Sigmoid colon (tissue), 3 donors: ENCODE data around the gene STAMBPL1.

Experiments used
- CTCF ChIP-seq, 4 experiments: fragments of 450-650 bp in 3 of 4; fragments of 200-600 bp in 1 of 4; IDR thresholded peaks; one replicate each; pipeline ENCODE4 v1.5.1; 2016 to 2019; ENCODE audit warnings: antibody characterized with exemption in 4 of 4, mild to moderate bottlenecking in 3 of 4, moderate library complexity in 2 of 4
- POLR2A ChIP-seq, 2 donors: fragments of 450-650 bp; IDR thresholded peaks; one replicate each; pipeline ENCODE4 v1.6.1; 2016; ENCODE audit warnings: antibody characterized with exemption in 2 of 2, mild to moderate bottlenecking in 2 of 2, moderate library complexity in 2 of 2

- TF ChIP-seq POLR2A (IDR thresholded peaks at IDR 0.05), result no peak
- TF ChIP-seq CTCF (IDR thresholded peaks at IDR 0.05), result no peak
Observed at GRCh38 chr10:88833156-88833555, 46.9 kb upstream of the STAMBPL1 start.
